Caco-2 (cell line): ENCODE data around the gene SPECC1L. TPM values are rescaled to one million over a fixed set of nuclear protein-coding genes. Genes with fewer than 3 reads are reported as not detected.

ENCODE experiments used
- BruUV-seq: library from RNA; stranded (reverse); fragments of 400-500 nt; replicated peaks from 2 replicates; lab custom pipeline; 2021; lab: Mats Ljungman, UMichigan
- CTCF ChIA-PET: fragments of 300-600 bp; sonication (Branson Sonifier 250); formaldehyde crosslinking; loops from one replicate; lab custom pipeline; 2022; ENCODE audit warnings: antibody characterized with exemption; lab: Charles Lee
- POLR2A ChIA-PET: fragments of 300-600 bp; sonication (Branson Sonifier 250); formaldehyde crosslinking; loops from one replicate; lab custom pipeline; 2022; ENCODE audit warnings: antibody characterized with exemption; lab: Charles Lee
- DNase-seq, 2 experiments: peaks; one replicate each; pipeline versions ENCODE4 v3.0.0 to v3.0.0-alpha.2; 2020 to 2022
- H3K27me3 ChIP-seq: replicated peaks from 2 replicates; pipeline ENCODE4 v1.6.0; 2011; ENCODE audit warnings: low read length; ENCODE audit not compliant: control insufficient read depth, insufficient read depth
- H3K36me3 ChIP-seq: 2 replicates; pipeline ENCODE4 v1.5.1; 2011; ENCODE audit warnings: low read length; ENCODE audit not compliant: control insufficient read depth, insufficient read depth
- H3K4me1 ChIP-seq: fragments of 250-450 bp; sonication (Bioruptor Pico); 2 replicates; pipeline ENCODE4 v1.5.1; 2020; ENCODE audit warnings: mild to moderate bottlenecking
- H3K4me3 ChIP-seq: 2 replicates; pipeline ENCODE4 v1.5.1; 2011; ENCODE audit warnings: low read depth, mild to moderate bottlenecking, control low read depth, low read length
- H3K9me3 ChIP-seq: fragments of 250-450 bp; sonication (Bioruptor Pico); 2 replicates; pipeline ENCODE4 v1.5.1; 2020; ENCODE audit warnings: mild to moderate bottlenecking, moderate library complexity
- H3K27ac Mint-ChIP-seq: one replicate; pipeline ENCODE4 v1.8.0; 2022; ENCODE audit warnings: mixed read lengths; ENCODE audit not compliant: unreplicated experiment
- H3K27me3 Mint-ChIP-seq: one replicate; pipeline ENCODE4 v1.8.0; 2022; ENCODE audit warnings: mixed read lengths; ENCODE audit not compliant: insufficient read depth, unreplicated experiment
- H3K36me3 Mint-ChIP-seq: one replicate; pipeline ENCODE4 v1.8.0; 2022; ENCODE audit warnings: mild to moderate bottlenecking, mixed read lengths; ENCODE audit not compliant: insufficient read depth, unreplicated experiment
- H3K4me1 Mint-ChIP-seq: one replicate; pipeline ENCODE4 v1.8.0; 2022; ENCODE audit warnings: low read depth, mixed read lengths; ENCODE audit not compliant: unreplicated experiment
- H3K4me3 Mint-ChIP-seq: one replicate; pipeline ENCODE4 v1.8.0; 2022; ENCODE audit warnings: mild to moderate bottlenecking, moderate library complexity, mixed read lengths; ENCODE audit not compliant: unreplicated experiment
- H3K9me3 Mint-ChIP-seq: one replicate; pipeline ENCODE4 v1.8.0; 2022; ENCODE audit warnings: mixed read lengths; ENCODE audit not compliant: unreplicated experiment
- CTCF ChIP-seq, 2 experiments: fragments of 200-600 bp in 1 of 2; IDR thresholded peaks; 1 replicate in 1 of 2; 2 replicates in 1 of 2; pipeline versions ENCODE4 v1.5.1 to v1.8.0; 2011 to 2022; ENCODE audit warnings: antibody characterized with exemption in 1 of 2, control low read depth in 1 of 2, inconsistent platforms in 1 of 2, low read depth in 1 of 2, low read length in 1 of 2, mild to moderate bottlenecking in 1 of 2, moderate library complexity in 1 of 2; ENCODE audit not compliant: insufficient read depth in 1 of 2, severe bottlenecking in 1 of 2, unreplicated experiment in 1 of 2
- intact Hi-C: fragments of 100-400 bp; cut with micrococcal nuclease; formaldehyde crosslinking; loops from one replicate; pipeline ENCODE4 v1.10.0; 2022; ENCODE audit not compliant: unreplicated experiment
- total RNA-seq: library from RNA; stranded (reverse); gene quantifications from 2 replicates; pipeline ENCODE4 v1.2.3, GENCODE V29; 2022

SPECC1L gene
- total RNA-seq, 1 experiment from 2014 or later, result 72.8 TPM

GRCh38 chr22:24401931-24402367 is 131.3 kb downstream of the SPECC1L start:
- peaks cover 65% of the 10 kb centered on the region for H3K36me3 Mint-ChIP-seq
- Histone ChIP-seq H3K36me3 (peaks cover 2% of the 10 kb centered on the region; the same call in 1 of the 2 replicates), H3K27me3 (no peaks in the 10 kb centered on the region), H3K4me1 (no peaks in the 10 kb centered on the region), H3K4me3 (no peak overlapping the region), H3K9me3 (no peaks in the 10 kb centered on the region)
- H3K4me3 Mint-ChIP-seq, result no peak overlapping the region
- intact Hi-C loops, result no loop called here
- no peaks in the 10 kb centered on the region for H3K9me3 Mint-ChIP-seq
- H3K27me3 Mint-ChIP-seq, result no peaks in the 10 kb centered on the region
- no TSS peak for BruUV-seq
- POLR2A ChIA-PET, result no interaction called here
- no peak for TF ChIP-seq CTCF (IDR thresholded peaks at IDR 0.05; ENCODE audit: insufficient read depth in 1 of 2, low read depth in 1 of 2, low read length in 1 of 2, severe bottlenecking in 1 of 2, unreplicated experiment in 1 of 2)
- no peak for DNase-seq
- peaks cover 11% of the 10 kb centered on the region for H3K4me1 Mint-ChIP-seq
- H3K27ac Mint-ChIP-seq, result no peak overlapping the region
- CTCF ChIA-PET, result no interaction called here

- no peaks in the 10 kb centered on the region for H3K9me3 Mint-ChIP-seq
- BruUV-seq, result no TSS peak
- no peaks in the 10 kb centered on the region for H3K27me3 Mint-ChIP-seq
- Histone ChIP-seq H3K4me3 (no peak overlapping the region), H3K9me3 (no peaks in the 10 kb centered on the region), H3K36me3 (peaks cover 2% of the 10 kb centered on the region; the same call in 1 of the 2 replicates), H3K4me1 (no peaks in the 10 kb centered on the region), H3K27me3 (no peaks in the 10 kb centered on the region)
- intact Hi-C loops, result no loop called here
- H3K4me1 Mint-ChIP-seq, result peaks cover 11% of the 10 kb centered on the region
- no peak for TF ChIP-seq CTCF (IDR thresholded peaks at IDR 0.05; ENCODE audit: insufficient read depth in 1 of 2, low read depth in 1 of 2, low read length in 1 of 2, severe bottlenecking in 1 of 2, unreplicated experiment in 1 of 2)
- H3K36me3 Mint-ChIP-seq, result peaks cover 69% of the 10 kb centered on the region
- H3K27ac Mint-ChIP-seq, result no peak overlapping the region
- POLR2A ChIA-PET, result no interaction called here
- CTCF ChIA-PET, result no interaction called here
- no peak overlapping the region for H3K4me3 Mint-ChIP-seq
- DNase-seq, result no peak
These were observed 132.0 kb downstream of the SPECC1L start for GRCh38 chr22:24402460-24403192.

GRCh38 chr22:24403346-24403745 is 132.7 kb downstream of the SPECC1L start:
- BruUV-seq, result no TSS peak
- Mint-ChIP-seq H3K4me3 (no peak overlapping the region), H3K4me1 (peaks cover 11% of the 10 kb centered on the region), H3K36me3 (peaks cover 68% of the 10 kb centered on the region), H3K27ac (no peak overlapping the region), H3K9me3 (no peaks in the 10 kb centered on the region), H3K27me3 (no peaks in the 10 kb centered on the region)
- CTCF ChIA-PET, result no interaction called here
- H3K9me3 ChIP-seq, result no peaks in the 10 kb centered on the region
- H3K27me3 ChIP-seq, result no peaks in the 10 kb centered on the region
- H3K36me3 ChIP-seq, result peaks cover 2% of the 10 kb centered on the region; the same call in 1 of the 2 replicates
- DNase-seq, result no peak
- POLR2A ChIA-PET, result no interaction called here
- H3K4me3 ChIP-seq, result no peak overlapping the region
- intact Hi-C loops, result no loop called here
- H3K4me1 ChIP-seq, result no peaks in the 10 kb centered on the region
- no peak for TF ChIP-seq CTCF (IDR thresholded peaks at IDR 0.05; ENCODE audit: insufficient read depth in 1 of 2, low read depth in 1 of 2, low read length in 1 of 2, severe bottlenecking in 1 of 2, unreplicated experiment in 1 of 2)
